Ureter (tissue), 1 donor: ENCODE measurements around the gene PDLIM5. TPM values are rescaled to one million over a fixed set of nuclear protein-coding genes. Genes with fewer than 3 reads are reported as not detected.

ENCODE experiments used
- DNase-seq: peaks from one replicate; pipeline ENCODE4 v3.0.0-alpha.2; 2020; ENCODE audit warnings: low spot score
- total RNA-seq: library from RNA; stranded (reverse); gene quantifications from one replicate; pipeline ENCODE4 v1.2.4, GENCODE V29; 2023
- donor health status: DM: yes; HTN: yes; CAD: no.

The PDLIM5 gene
- total RNA-seq, 1 donor from 2014 or later = 210 TPM

DNA sequence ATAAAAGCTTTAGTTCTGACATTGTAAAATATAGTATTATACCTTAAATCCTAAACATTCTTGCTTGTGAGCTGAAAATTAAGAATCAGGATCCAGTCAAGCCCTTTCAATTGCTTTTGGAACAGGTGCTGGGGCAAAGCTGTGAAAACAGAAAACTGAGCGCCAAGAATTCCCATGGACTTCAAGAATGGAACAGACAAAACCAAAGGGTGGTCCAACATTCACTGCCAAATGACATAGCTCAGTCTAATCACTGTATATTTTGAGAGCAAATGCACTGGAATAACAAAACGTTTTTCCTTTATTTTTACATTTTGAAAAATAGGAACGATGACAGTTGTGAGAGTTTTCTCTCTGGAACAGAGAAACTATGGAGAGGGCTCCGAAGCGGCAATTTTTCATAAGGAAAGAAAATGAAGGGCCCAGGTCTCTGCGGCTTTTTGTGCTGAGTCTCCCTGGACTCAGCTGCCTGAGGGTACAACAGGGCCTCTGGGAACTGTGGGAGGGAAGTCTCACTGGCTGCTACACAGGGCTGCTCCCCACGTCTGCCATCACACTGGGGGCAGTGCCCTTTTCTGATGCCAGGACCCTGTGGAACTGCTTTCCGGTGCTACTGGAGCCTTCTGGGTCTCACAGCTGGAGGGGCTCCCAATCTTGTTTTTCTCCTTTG lies 250.0 kb downstream of the PDLIM5 start:
- DNase-seq = no peak

DNA sequence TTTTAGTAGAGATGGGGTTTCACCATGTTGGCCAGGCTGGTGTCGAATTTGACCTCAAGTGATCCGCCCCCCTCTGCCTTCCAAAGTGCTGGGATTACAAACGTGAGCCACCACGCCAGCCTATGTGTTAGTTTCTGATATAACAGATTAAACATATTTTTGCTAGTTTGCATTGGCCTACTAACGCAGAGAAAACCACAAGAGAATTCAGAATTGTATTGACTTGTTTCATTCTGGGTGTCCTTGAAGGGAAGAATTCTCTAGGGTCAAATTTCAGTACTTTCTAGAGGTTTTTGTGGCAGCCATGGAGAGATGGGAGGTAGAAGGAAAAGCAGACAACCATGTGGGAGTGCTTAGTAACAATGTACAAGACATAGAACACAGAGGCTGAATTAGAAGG lies 259.9 kb downstream of the PDLIM5 start:
- DNase-seq = no peak

DNA sequence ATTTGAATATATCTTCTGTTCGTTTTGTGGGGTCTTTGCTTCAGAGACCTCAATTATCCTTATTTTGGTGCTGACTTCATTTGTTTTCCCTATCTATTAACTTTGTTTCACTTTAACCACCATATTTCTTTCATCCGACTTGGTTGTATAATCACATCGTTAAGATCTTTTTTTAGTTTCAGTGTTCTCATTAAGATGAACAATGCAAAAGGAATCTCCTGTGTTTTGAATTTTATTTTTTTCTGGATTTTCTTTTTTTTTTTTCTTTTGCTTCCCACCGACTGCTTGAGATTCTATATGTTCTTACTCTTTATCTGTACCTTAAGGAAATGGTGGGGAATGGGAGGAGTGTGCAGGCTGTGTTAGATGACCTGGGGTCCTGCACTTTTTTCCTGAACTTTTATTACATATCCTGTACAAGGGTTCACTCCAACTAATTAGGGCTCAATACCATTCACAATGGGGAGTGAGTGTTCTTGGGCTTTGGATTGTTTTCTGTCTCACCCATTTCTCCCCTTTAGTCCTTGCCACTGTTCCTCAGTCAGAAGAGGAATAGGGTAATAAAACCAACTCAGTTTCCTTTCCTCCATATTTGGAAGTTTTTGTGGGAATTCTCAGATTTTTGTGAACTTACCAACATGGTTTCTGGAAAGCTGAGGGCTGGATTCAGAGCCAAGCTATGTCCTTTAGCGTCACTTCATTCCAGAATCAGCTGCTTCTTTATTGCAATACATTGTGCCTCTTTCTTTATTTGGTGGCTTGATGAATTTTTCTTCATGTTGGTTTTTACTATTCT lies 262.8 kb downstream of the PDLIM5 start:
- DNase-seq = no peak

DNA sequence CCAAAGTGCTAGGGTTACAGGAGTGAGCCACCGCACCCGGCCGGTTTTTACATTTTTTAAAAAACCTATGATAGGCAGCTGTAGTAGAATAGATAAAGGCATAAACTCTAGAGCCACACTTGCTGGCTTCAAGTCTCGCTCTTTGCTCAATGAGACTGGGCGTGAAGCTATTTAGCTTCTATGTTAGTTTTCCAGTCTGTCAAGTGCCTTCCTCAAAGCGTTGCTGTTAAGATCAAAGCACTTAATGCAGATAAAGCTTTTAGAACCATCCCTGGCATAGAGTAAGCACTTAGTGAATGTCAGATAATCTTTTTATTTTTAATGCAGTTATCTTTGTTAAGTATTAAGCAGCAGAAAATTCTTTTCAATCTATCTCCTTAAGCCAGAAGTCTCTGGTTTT lies 264.0 kb downstream of the PDLIM5 start:
- no peak for DNase-seq

Other genes starting within 250 kb of the PDLIM5 start
- gene SMARCAD1, start 244.1 kb upstream of the PDLIM5 start, total RNA-seq = 39.7 TPM
- gene HPGDS, start 109.1 kb upstream of the PDLIM5 start, total RNA-seq = 4.4 TPM